H1 (cell line): ENCODE data around the gene DCTN1. TPM values are rescaled to one million over a fixed set of nuclear protein-coding genes. Genes with fewer than 3 reads are reported as not detected.

Source experiments
- CTCF ChIA-PET: fragments of 300-600 bp; sonication (Branson Sonifier 250); formaldehyde crosslinking; loops from one replicate; lab custom pipeline; 2021; ENCODE audit not compliant: partially characterized antibody; lab: Charles Lee
- POLR2A ChIA-PET: fragments of 300-600 bp; sonication (Branson Sonifier 250); formaldehyde crosslinking; loops from one replicate; lab custom pipeline; 2021; ENCODE audit warnings: inconsistent platforms; ENCODE audit not compliant: partially characterized antibody; lab: Charles Lee
- DNase-seq, 2 experiments: peaks; one replicate each; pipeline versions ENCODE4 v3.0.0 to v3.0.0-alpha.2; 2010 to 2022; ENCODE audit warnings: low spot score in 2 of 2, low read depth in 1 of 2, mixed read lengths in 1 of 2
- FAIRE-seq: peaks from 2 replicates; lab custom pipeline; 2011; peaks lifted over from hg19 to GRCh38; lab: Jason Lieb, UNC
- H2AFZ ChIP-seq: 2 replicates; pipeline ENCODE4 v1.8.1; 2012; ENCODE audit warnings: low read length, inconsistent platforms
- H2AK5ac ChIP-seq: 2 replicates; pipeline ENCODE4 v1.6.1; 2013; ENCODE audit warnings: low read depth, low read length
- H2BK120ac ChIP-seq: replicated peaks from 2 replicates; pipeline ENCODE3; 2013; ENCODE audit warnings: low read depth, low read length, inconsistent platforms
- H2BK12ac ChIP-seq: 2 replicates; pipeline ENCODE4 v1.6.1; 2013; ENCODE audit warnings: low read depth, low read length
- H2BK15ac ChIP-seq: 2 replicates; pipeline ENCODE4 v1.6.1; 2013; ENCODE audit warnings: low read length
- H2BK20ac ChIP-seq: 2 replicates; pipeline ENCODE4 v1.6.1; 2013; ENCODE audit warnings: low read length
- H2BK5ac ChIP-seq: 2 replicates; pipeline ENCODE4 v1.6.1; 2013; ENCODE audit warnings: low read depth, low read length
- H3K14ac ChIP-seq: 2 replicates; pipeline ENCODE4 v1.6.1; 2013; ENCODE audit warnings: inconsistent platforms; ENCODE audit not compliant: insufficient read length
- H3K18ac ChIP-seq: 2 replicates; pipeline ENCODE4 v1.6.1; 2013; ENCODE audit warnings: low read length; ENCODE audit errors: extremely low read depth
- H3K23ac ChIP-seq: 2 replicates; pipeline ENCODE4 v1.6.1; 2013; ENCODE audit warnings: inconsistent platforms; ENCODE audit not compliant: insufficient read length
- H3K23me2 ChIP-seq: 2 replicates; pipeline ENCODE4 v1.6.1; 2013; ENCODE audit warnings: low read depth, low read length
- H3K27ac ChIP-seq: 2 replicates; pipeline ENCODE4 v1.6.1; 2011; ENCODE audit warnings: low read depth, low read length, inconsistent platforms
- H3K27me3 ChIP-seq, 4 experiments: replicated peaks in 1 of 4; 1 replicate in 1 of 4; 2 replicates in 3 of 4; pipeline versions ENCODE4 v1.6.1 to v1.8.1; 2011 to 2013; ENCODE audit warnings: low read length in 3 of 4, mild to moderate bottlenecking in 3 of 4, inconsistent platforms in 2 of 4, mixed read lengths in 2 of 4, moderate library complexity in 1 of 4; ENCODE audit not compliant: control insufficient read depth in 3 of 4, insufficient read depth in 3 of 4; ENCODE audit errors: extremely low read depth in 1 of 4
- H3K36me3 ChIP-seq, 4 experiments: 2 replicates each; pipeline versions ENCODE4 v1.6.1 to v1.8.1; 2011 to 2013; ENCODE audit warnings: mild to moderate bottlenecking in 4 of 4, low read length in 3 of 4, moderate library complexity in 2 of 4, control low read depth in 1 of 4, inconsistent platforms in 1 of 4; ENCODE audit not compliant: insufficient read depth in 4 of 4, control insufficient read depth in 2 of 4
- H3K4ac ChIP-seq: replicated peaks from 2 replicates; pipeline ENCODE3; 2013; ENCODE audit warnings: low read length, low read depth, mixed read lengths, inconsistent platforms; ENCODE audit not compliant: insufficient read length
- H3K4me1 ChIP-seq, 4 experiments: replicated peaks in 1 of 4; 1 replicate in 1 of 4; 2 replicates in 3 of 4; pipeline versions ENCODE4 v1.6.1 to v1.8.1; 2011 to 2013; ENCODE audit warnings: low read length in 3 of 4, inconsistent platforms in 2 of 4, mixed read lengths in 1 of 4; ENCODE audit not compliant: insufficient read depth in 4 of 4, control insufficient read depth in 3 of 4
- H3K4me2 ChIP-seq, 2 experiments: 2 replicates each; pipeline versions ENCODE4 v1.6.1 to v1.8.1; 2011 to 2013; ENCODE audit warnings: low read depth in 2 of 2, low read length in 2 of 2, control low read depth in 1 of 2, inconsistent platforms in 1 of 2, mild to moderate bottlenecking in 1 of 2; ENCODE audit not compliant: insufficient read depth in 1 of 2
- H3K4me3 ChIP-seq, 4 experiments: fragments of 200-600, 300-600 bp in 1 of 4; sonication (generic), shearing (Covaris generic), sonication (Bioruptor Twin) in 1 of 4; 2 replicates each; pipeline versions ENCODE4 v1.5.1 to v1.8.1; 2011 to 2016; ENCODE audit warnings: low read length in 4 of 4, low read depth in 3 of 4, control low read depth in 2 of 4, inconsistent platforms in 2 of 4, mild to moderate bottlenecking in 2 of 4, mixed read lengths in 1 of 4, moderate library complexity in 1 of 4; ENCODE audit not compliant: insufficient read depth in 2 of 4; ENCODE audit errors: extremely low read depth in 1 of 4
- H3K56ac ChIP-seq: replicated peaks from 2 replicates; pipeline ENCODE3; 2013; ENCODE audit warnings: low read depth, mild to moderate bottlenecking, mixed read lengths, low read length, inconsistent platforms; ENCODE audit not compliant: insufficient read length
- H3K79me1 ChIP-seq: 2 replicates; pipeline ENCODE4 v1.6.1; 2013; ENCODE audit warnings: low read depth, low read length, control low read depth
- H3K79me2 ChIP-seq, 2 experiments: 2 replicates each; pipeline versions ENCODE4 v1.6.1 to v1.8.1; 2012 to 2013; ENCODE audit warnings: low read length in 2 of 2, mild to moderate bottlenecking in 2 of 2, inconsistent platforms in 1 of 2; ENCODE audit not compliant: insufficient read depth in 2 of 2, control insufficient read depth in 1 of 2
- H3K9ac ChIP-seq, 4 experiments: replicated peaks in 1 of 4; 1 replicate in 1 of 4; 2 replicates in 3 of 4; pipeline versions ENCODE4 v1.6.1 to v1.8.1; 2011 to 2013; ENCODE audit warnings: low read depth in 3 of 4, low read length in 3 of 4, control low read depth in 2 of 4, mild to moderate bottlenecking in 2 of 4, moderate library complexity in 2 of 4, inconsistent platforms in 1 of 4; ENCODE audit errors: extremely low read depth in 1 of 4
- H3K9me3 ChIP-seq, 2 experiments: 2 replicates each; pipeline versions ENCODE4 v1.6.1 to v1.8.1; 2012 to 2013; ENCODE audit warnings: mild to moderate bottlenecking in 2 of 2, moderate library complexity in 2 of 2, control low read depth in 1 of 2, inconsistent platforms in 1 of 2, low read depth in 1 of 2, low read length in 1 of 2, mixed read lengths in 1 of 2; ENCODE audit not compliant: insufficient read depth in 2 of 2
- H4K20me1 ChIP-seq, 2 experiments: replicated peaks in 1 of 2; 2 replicates each; pipeline versions ENCODE3 to v1.8.1; 2011 to 2013; ENCODE audit warnings: inconsistent platforms in 2 of 2, low read length in 2 of 2, mild to moderate bottlenecking in 1 of 2; ENCODE audit not compliant: insufficient read depth in 2 of 2, control insufficient read depth in 1 of 2
- H4K5ac ChIP-seq: 2 replicates; pipeline ENCODE4 v1.6.1; 2013; ENCODE audit warnings: low read length, low read depth, mixed read lengths, inconsistent platforms; ENCODE audit not compliant: insufficient read length
- H4K8ac ChIP-seq: 2 replicates; pipeline ENCODE4 v1.8.0; 2013; ENCODE audit warnings: mild to moderate bottlenecking, moderate library complexity, low read length, inconsistent platforms; ENCODE audit not compliant: insufficient read depth; ENCODE audit errors: extremely low read depth
- H4K91ac ChIP-seq: replicated peaks from 2 replicates; pipeline ENCODE3; 2013; ENCODE audit warnings: low read length, mixed read lengths, inconsistent platforms; ENCODE audit not compliant: insufficient read length
- CHD1 ChIP-seq: IDR thresholded peaks from 2 replicates; pipeline ENCODE4 v1.6.1; 2012; ENCODE audit warnings: low read depth, low read length, improper control_type of control experiment
- CREB1 ChIP-seq: IDR thresholded peaks from 2 replicates; pipeline ENCODE4 v1.6.1; 2012; ENCODE audit warnings: inconsistent platforms
- E2F6 ChIP-seq: IDR thresholded peaks from 2 replicates; pipeline ENCODE4 v1.6.1; 2012; ENCODE audit warnings: inconsistent platforms
- EP300 ChIP-seq, 2 experiments: IDR thresholded peaks; 1 replicate in 1 of 2; 2 replicates in 1 of 2; pipeline ENCODE4 v1.6.1; 2011 to 2012; ENCODE audit warnings: low read depth in 2 of 2, low read length in 2 of 2, mild to moderate bottlenecking in 2 of 2, borderline replicate concordance in 1 of 2, inconsistent platforms in 1 of 2, moderate library complexity in 1 of 2
- EZH2 ChIP-seq: fragments of 200-600 bp; sonication (generic); IDR thresholded peaks from 2 replicates; pipeline ENCODE4 v1.7.1; 2012; ENCODE audit warnings: low read depth, mild to moderate bottlenecking, moderate library complexity, low read length, inconsistent platforms; ENCODE audit not compliant: severe bottlenecking
- JUN ChIP-seq: IDR thresholded peaks from 2 replicates; pipeline ENCODE4 v1.6.1; 2011; ENCODE audit warnings: low read depth, mild to moderate bottlenecking, improper control_type of control experiment, low read length
- JUND ChIP-seq: IDR thresholded peaks from 2 replicates; pipeline ENCODE4 v1.6.1; 2011; ENCODE audit warnings: mild to moderate bottlenecking, improper control_type of control experiment, low read length
- RBBP5 ChIP-seq: IDR thresholded peaks from 2 replicates; pipeline ENCODE4 v1.7.1; 2012; ENCODE audit warnings: low read depth, mild to moderate bottlenecking, inconsistent platforms, low read length, moderate library complexity, borderline replicate concordance
- SP2 ChIP-seq: IDR thresholded peaks from 2 replicates; pipeline ENCODE4 v1.6.1; 2012; ENCODE audit warnings: mild to moderate bottlenecking, low read length, inconsistent platforms
- SUZ12 ChIP-seq: fragments of 200-600 bp; sonication (generic); IDR thresholded peaks from 2 replicates; pipeline ENCODE4 v1.6.1; 2012; ENCODE audit warnings: mild to moderate bottlenecking, inconsistent platforms, low read length, moderate library complexity, mixed read lengths
- WGBS, 2 experiments: shearing (Covaris generic) in 1 of 2; methylation state at CpG; one replicate each; pipeline versions ENCODE4 v1.1.6 to v1.1.7; 2013 to 2015; ENCODE audit warnings: low lambda C conversion rate in 2 of 2, mixed read lengths in 2 of 2, inconsistent platforms in 1 of 2, low coverage in 1 of 2, missing lambda C conversion rate in 1 of 2; ENCODE audit not compliant: insufficient replicate concordance in 2 of 2, insufficient coverage in 1 of 2, insufficient read length in 1 of 2; ENCODE audit errors: extremely low coverage in 1 of 2, missing lambda C conversion rate in 1 of 2; 5-methylcytosine and 5-hydroxymethylcytosine counted together
- polyA plus RNA-seq, 7 experiments: library from polyadenylated mRNA; depleted of rRNA in 3 of 7; stranded (reverse) in 5 of 7; unstranded in 2 of 7; fragments of >200 nt in 5 of 7; fragments of 200-250 nt in 2 of 7; gene quantifications; 1 replicate in 5 of 7; 2 replicates in 1 of 7; 4 replicates in 1 of 7; pipeline versions ENCODE4 v1.2.1 to v1.2.3, GENCODE V29; 2011 to 2013; ENCODE audit warnings: missing spikeins in 2 of 7, mixed read lengths in 2 of 7
- total RNA-seq: library from RNA; stranded (reverse); fragmentation: NEBNext Ultra II Directional; extraction: Animal tissue kit (Norgen Biotek cat#: 25700); gene quantifications from 2 replicates; pipeline ENCODE4 v1.2.1, GENCODE V29; 2021
- TF ChIP-seq, protein P1 (sequence below): IDR thresholded peaks from 2 replicates; pipeline ENCODE4 v1.6.1; 2012; ENCODE audit warnings: low read length, inconsistent platforms

DCTN1 gene
- total and polyA plus RNA-seq, 2 of the 8 experiments (the other 6 are each of a cell fraction or from before 2014, with no cell fraction given): 105 to 162 TPM

- CTCF ChIA-PET: interaction anchor here (0.7 to 2.7 kb wide), 5 partner anchors 23 to 179 kb away, joined by 3 to 9 read pairs (median 3); no protein-coding TSS in a partner anchor
- POLR2A ChIA-PET: interaction anchor here (0.7 to 5.5 kb wide), 7 partner anchors 8 to 68 kb away, joined by 3 to 42 read pairs (median 4); partner anchors contain the start of gene WBP1
- DNase-seq (no peak), FAIRE-seq (no peak)
- H3K79me2 ChIP-seq: peaks cover 0 to under 1% of the 10 kb centered on the region in 2 experiments; a peak in 1 of 4 replicates
- H2BK120ac ChIP-seq: no peak overlapping the region
- H3K9ac ChIP-seq: no peak overlapping the region
- 0 out of 7 replicates have a peak, but pooled peaks cover 0 to 2% (median 0%) of the 10 kb centered on the region in 4 experiments for H3K4me1 ChIP-seq
- no peak overlapping the region for H4K5ac ChIP-seq
- no peak overlapping the region for H3K4me3 ChIP-seq
- no peak overlapping the region for H4K91ac ChIP-seq
- no peaks in the 10 kb centered on the region for H3K9me3 ChIP-seq
- no peak overlapping the region for H3K56ac ChIP-seq
- H2BK5ac ChIP-seq: no peak overlapping the region
- peaks cover 4 to 24% of the 10 kb centered on the region in 2 experiments for H4K20me1 ChIP-seq
- no peak overlapping the region for H2AK5ac ChIP-seq
- peaks cover 20 to 78% (median 58%) of the 10 kb centered on the region in 4 experiments for H3K36me3 ChIP-seq
- no peaks in the 10 kb centered on the region for H3K23me2 ChIP-seq
- no peak overlapping the region for H3K4ac ChIP-seq
- H3K4me2 ChIP-seq: no peak overlapping the region
- no peak overlapping the region for H3K23ac ChIP-seq
- H4K8ac ChIP-seq: no peak overlapping the region
- no peak overlapping the region for H3K27ac ChIP-seq
- H2AFZ ChIP-seq: no peak overlapping the region
- peaks cover 4% of the 10 kb centered on the region; the same call in 1 of the 2 replicates for H3K79me1 ChIP-seq
- no peak overlapping the region for H2BK12ac ChIP-seq
- no peak overlapping the region for H2BK20ac ChIP-seq
- H2BK15ac ChIP-seq: no peak overlapping the region
- H3K18ac ChIP-seq: no peak overlapping the region
- no peaks in the 10 kb centered on the region for H3K27me3 ChIP-seq
- no peak overlapping the region for H3K14ac ChIP-seq
- WGBS, 2 experiments: 93% methylated on average over 3 of the region's 5 CpGs; no CpG with 5 or more reads in 1 of the 2 experiments
- no peak for TF ChIP-seq SUZ12
- no peak for TF ChIP-seq EP300 (IDR thresholded peaks at IDR 0.05; ENCODE audit: borderline replicate concordance in 1 of 2, low read depth in 2 of 2, low read length in 2 of 2)
- TF ChIP-seq CREB1: no peak
- TF ChIP-seq EZH2: no peak
- TF ChIP-seq CHD1: no peak
- TF ChIP-seq JUND: no peak
- TF ChIP-seq SP2: no peak
- TF ChIP-seq E2F6: no peak
- TF ChIP-seq JUN: no peak
- TF ChIP-seq, protein P1, sequence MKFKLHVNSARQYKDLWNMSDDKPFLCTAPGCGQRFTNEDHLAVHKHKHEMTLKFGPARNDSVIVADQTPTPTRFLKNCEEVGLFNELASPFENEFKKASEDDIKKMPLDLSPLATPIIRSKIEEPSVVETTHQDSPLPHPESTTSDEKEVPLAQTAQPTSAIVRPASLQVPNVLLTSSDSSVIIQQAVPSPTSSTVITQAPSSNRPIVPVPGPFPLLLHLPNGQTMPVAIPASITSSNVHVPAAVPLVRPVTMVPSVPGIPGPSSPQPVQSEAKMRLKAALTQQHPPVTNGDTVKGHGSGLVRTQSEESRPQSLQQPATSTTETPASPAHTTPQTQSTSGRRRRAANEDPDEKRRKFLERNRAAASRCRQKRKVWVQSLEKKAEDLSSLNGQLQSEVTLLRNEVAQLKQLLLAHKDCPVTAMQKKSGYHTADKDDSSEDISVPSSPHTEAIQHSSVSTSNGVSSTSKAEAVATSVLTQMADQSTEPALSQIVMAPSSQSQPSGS: no peak
- no peak for TF ChIP-seq RBBP5
These were observed 48.6 kb upstream of the DCTN1 start for GRCh38 chr2:74428675-74429074.
